A549 (cell line): ENCODE measurements around the gene TRIO.

Experiments used
- BHLHE40 ChIP-seq: IDR thresholded peaks from 2 replicates; pipeline ENCODE4 v1.6.1; 2012; ENCODE audit warnings: low read depth, low read length, inconsistent platforms
- CBX8 ChIP-seq: fragments of 200-600 bp; sonication (generic); IDR thresholded peaks from 2 replicates; pipeline ENCODE4 v1.6.1; 2016
- CTCF ChIP-seq: fragments of >200 bp; sonication (Bioruptor Twin); formaldehyde crosslinking; IDR thresholded peaks from 3 replicates; pipeline ENCODE4 v1.5.1; 2016
- EP300 ChIP-seq, 2 experiments: fragments of >200 bp; sonication (Bioruptor Twin); formaldehyde crosslinking; IDR thresholded peaks; 2 replicates in 1 of 2; 3 replicates in 1 of 2; pipeline ENCODE4 v1.6.1; 2016 to 2017
- FOSL2 ChIP-seq, 2 experiments: fragments of 450-650 bp in 1 of 2; fragments of >200 bp in 1 of 2; sonication (Bioruptor Twin) in 1 of 2; formaldehyde crosslinking; IDR thresholded peaks; 2 replicates each; pipeline versions ENCODE4 v1.5.0 to v1.6.1; 2016 to 2020; ENCODE audit warnings: mild to moderate bottlenecking in 1 of 2, moderate library complexity in 1 of 2
- HMGXB4 ChIP-seq: fragments of 250-450 bp; sonication (Bioruptor Pico); IDR thresholded peaks from 2 replicates; pipeline ENCODE4 v1.5.0; 2021; ENCODE audit warnings: mild to moderate bottlenecking, moderate library complexity, borderline replicate concordance
- MAX ChIP-seq: IDR thresholded peaks from 2 replicates; pipeline ENCODE4 v1.6.1; 2012
- MAZ ChIP-seq: fragments of 150-350 bp; IDR thresholded peaks from 2 replicates; pipeline ENCODE4 v1.6.1; 2014; ENCODE audit warnings: antibody characterized with exemption, low read depth, low read length, borderline replicate concordance
- MYC ChIP-seq: IDR thresholded peaks from 2 replicates; pipeline ENCODE4 v1.6.1; 2012; ENCODE audit warnings: mild to moderate bottlenecking, inconsistent platforms, low read length, improper control_type of control experiment, borderline replicate concordance
- NR3C1 ChIP-seq: fragments of >200 bp; sonication (Bioruptor Twin); formaldehyde crosslinking; IDR thresholded peaks from 3 replicates; pipeline ENCODE4 v1.6.1; 2017
- POLR2A ChIP-seq: IDR thresholded peaks from 2 replicates; pipeline ENCODE4 v1.6.1; 2012; ENCODE audit warnings: mild to moderate bottlenecking, low read length
- POLR2AphosphoS2 ChIP-seq: conservative IDR thresholded peaks from 2 replicates; pipeline ENCODE4 v1.6.1; 2012; ENCODE audit warnings: low read length, improper control_type of control experiment, inconsistent platforms
- RFX5 ChIP-seq: fragments of 450-650 bp; IDR thresholded peaks from 2 replicates; pipeline ENCODE4 v1.7.1; 2014; ENCODE audit warnings: antibody characterized with exemption, mild to moderate bottlenecking, moderate library complexity
- SREBF2 ChIP-seq: fragments of 450-650 bp; IDR thresholded peaks from 2 replicates; pipeline ENCODE4 v1.6.1; 2014; ENCODE audit warnings: mild to moderate bottlenecking, moderate library complexity

- TF ChIP-seq BHLHE40 (no peak), POLR2AphosphoS2 (no peak), CTCF (no peak), MYC (no peak), NR3C1 (no peak), FOSL2 (IDR thresholded peaks at IDR 0.05) (no peak), FOSL2 (CRISPR knock-in tag; IDR thresholded peaks at IDR 0.05) (no peak), POLR2A (no peak), SREBF2 (no peak), CBX8 (no peak), RFX5 (no peak), MAX (no peak), HMGXB4 (CRISPR knock-in tag) (no peak), MAZ (no peak), EP300 (IDR thresholded peaks at IDR 0.05) (no peak)
Measured at GRCh38 chr5:14443671-14444093, 300.5 kb downstream of the TRIO start.
